ENCODE measurements around the gene RGL2.

RGL2 gene

GRCh38 chr6:33317669-33318425 is 19.1 kb upstream of the RGL2 start, which contains the start of gene ZBTB22:
Gene ZBTB22, minus strand, starts transcription at chr6:33317744. Its CDS starts 828 bp downstream, at chr6:33316916.
- Histone ChIP-seq H3K9me3 (ENCODE audit: low read length) (no peaks in the 10 kb centered on the region), H3K4me1 (ENCODE audit: insufficient read depth, low read length, severe bottlenecking) (peaks cover 51% of the 10 kb centered on the region), H3K36me3 (ENCODE audit: insufficient read depth, low read length) (peaks cover 32% of the 10 kb centered on the region), H3K9ac (ENCODE audit: low read length) (peak within 1 kb of the TSS; percentile 54), H3F3A (ENCODE audit: insufficient read depth, low read length) (0 out of 2 replicates have a peak, but pooled peaks cover 4% of the 10 kb centered on the region), H3K9me2 (ENCODE audit: low read depth, low read length) (no peaks in the 10 kb centered on the region), H4K20me1 (ENCODE audit: insufficient read depth, low read length) (no peaks in the 10 kb centered on the region), H3K4me2 (ENCODE audit: low read length) (peak within 1 kb of the TSS; percentile 93), H3K79me2 (ENCODE audit: insufficient read depth, low read length) (peaks cover 10% of the 10 kb centered on the region; the same call in 1 of the 2 replicates), H3K4me3 (ENCODE audit: low read depth, low read length, poor library complexity, severe bottlenecking) (peak within 1 kb of the TSS; percentile 66), H3K27ac (ENCODE audit: low read depth, low read length, poor library complexity, severe bottlenecking) (peak within 1 kb of the TSS; percentile 97), H3K27me3 (ENCODE audit: insufficient read depth, low read length) (no peaks in the 10 kb centered on the region), H2AFZ (ENCODE audit: low read length) (no peak within 1 kb of the TSS)
- TF ChIP-seq EZH2 (IDR thresholded peaks at IDR 0.05; ENCODE audit: borderline replicate concordance, low read length) (no peak), CTCF (IDR thresholded peaks at IDR 0.05; ENCODE audit: low read length) (no peak)

GRCh38 chr6:33317419-33317668 is 18.6 kb upstream of the RGL2 start:
- Histone ChIP-seq H3K9me3 (ENCODE audit: low read length) (no peaks in the 10 kb centered on the region), H3K27ac (ENCODE audit: low read depth, low read length, poor library complexity, severe bottlenecking) (no peak overlapping the region), H3F3A (ENCODE audit: insufficient read depth, low read length) (0 out of 2 replicates have a peak, but pooled peaks cover 4% of the 10 kb centered on the region), H3K4me3 (ENCODE audit: low read depth, low read length, poor library complexity, severe bottlenecking) (peak overlapping the region; percentile 66), H3K27me3 (ENCODE audit: insufficient read depth, low read length) (no peaks in the 10 kb centered on the region), H4K20me1 (ENCODE audit: insufficient read depth, low read length) (no peaks in the 10 kb centered on the region), H3K9me2 (ENCODE audit: low read depth, low read length) (no peaks in the 10 kb centered on the region), H3K79me2 (ENCODE audit: insufficient read depth, low read length) (peaks cover 11% of the 10 kb centered on the region), H3K9ac (ENCODE audit: low read length) (no peak overlapping the region), H2AFZ (ENCODE audit: low read length) (no peak overlapping the region), H3K36me3 (ENCODE audit: insufficient read depth, low read length) (peaks cover 34% of the 10 kb centered on the region), H3K4me1 (ENCODE audit: insufficient read depth, low read length, severe bottlenecking) (peaks cover 53% of the 10 kb centered on the region), H3K4me2 (ENCODE audit: low read length) (peak overlapping the region; percentile 53)
- TF ChIP-seq CTCF (IDR thresholded peaks at IDR 0.05; ENCODE audit: low read length) (no peak), EZH2 (IDR thresholded peaks at IDR 0.05; ENCODE audit: borderline replicate concordance, low read length) (no peak)

- TF ChIP-seq EZH2 (IDR thresholded peaks at IDR 0.05; ENCODE audit: borderline replicate concordance, low read length) = no peak
- TF ChIP-seq CTCF (IDR thresholded peaks at IDR 0.05; ENCODE audit: low read length) = no peak
- Histone ChIP-seq H3K9me3 (ENCODE audit: low read length) (no peaks in the 10 kb centered on the region), H3K4me1 (ENCODE audit: insufficient read depth, low read length, severe bottlenecking) (peaks cover 57% of the 10 kb centered on the region), H3K27ac (ENCODE audit: low read depth, low read length, poor library complexity, severe bottlenecking) (no peak overlapping the region), H2AFZ (ENCODE audit: low read length) (no peak overlapping the region), H3F3A (ENCODE audit: insufficient read depth, low read length) (0 out of 2 replicates have a peak, but pooled peaks cover 4% of the 10 kb centered on the region), H3K36me3 (ENCODE audit: insufficient read depth, low read length) (peaks cover 40% of the 10 kb centered on the region), H3K9me2 (ENCODE audit: low read depth, low read length) (no peaks in the 10 kb centered on the region), H3K4me3 (ENCODE audit: low read depth, low read length, poor library complexity, severe bottlenecking) (peak overlapping the region; percentile 66), H3K27me3 (ENCODE audit: insufficient read depth, low read length) (no peaks in the 10 kb centered on the region), H4K20me1 (ENCODE audit: insufficient read depth, low read length) (no peaks in the 10 kb centered on the region), H3K4me2 (ENCODE audit: low read length) (peak overlapping the region; percentile 53), H3K9ac (ENCODE audit: low read length) (no peak overlapping the region), H3K79me2 (ENCODE audit: insufficient read depth, low read length) (peaks cover 11% of the 10 kb centered on the region)
Measured at GRCh38 chr6:33316603-33317418, 18.1 kb upstream of the RGL2 start.

Measured in OCI-LY1 (cell line).